ENCODE results near the gene ABCA3. TPM values are rescaled to one million over a fixed set of nuclear protein-coding genes. Genes with fewer than 3 reads are reported as not detected.

ABCA3 gene
- total RNA-seq, 4 donors from 2014 or later = 2.7 to 15.0 (median 10.9) TPM

DNA sequence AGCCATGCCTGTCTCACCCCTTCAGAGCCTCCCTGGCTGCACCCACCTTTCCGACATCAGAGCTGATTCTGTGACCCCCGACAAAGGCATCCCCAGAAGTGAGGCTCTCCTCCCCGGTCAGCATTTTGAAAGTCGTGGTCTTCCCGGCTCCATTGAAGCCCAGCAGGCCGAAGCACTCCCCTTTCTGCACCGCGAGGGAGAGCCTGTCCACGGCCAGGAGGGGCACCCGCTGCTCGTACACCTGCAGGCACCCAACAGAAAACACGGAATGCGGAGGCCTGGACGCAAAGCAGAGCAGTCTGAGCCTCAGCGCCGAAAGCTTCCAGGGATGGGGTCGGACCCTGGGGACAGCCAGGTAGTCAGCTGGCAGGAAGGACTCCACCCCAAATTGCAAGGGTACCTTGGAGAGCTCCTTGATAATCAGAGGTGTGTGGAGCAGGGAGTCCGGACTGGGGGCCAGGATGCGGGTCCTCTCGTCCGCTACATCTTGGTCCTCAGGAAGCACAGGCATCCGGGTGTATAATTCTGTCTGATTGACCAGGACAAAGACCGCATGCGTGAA lies 59.5 kb downstream of the ABCA3 start:
- no peaks in the 10 kb centered on the region for H3K9me3 ChIP-seq
- peaks cover 8 to 12% of the 10 kb centered on the region in 2 donors for H3K4me1 ChIP-seq
- in situ Hi-C loops (cut with MboI; ENCODE audit: low sequenced_read_pairs in 4 of 4) (no loop called here), intact Hi-C loops (cut with DNase I; ENCODE audit: low total_unique reads) (no loop called here)
- H3K36me3 ChIP-seq = peaks cover 0 to 5% of the 10 kb centered on the region in 2 donors
- DNase-seq (no peak), ATAC-seq (no peak)
- H3K27me3 ChIP-seq = no peaks in the 10 kb centered on the region
- H3K27ac ChIP-seq = no peak overlapping the region
- TF ChIP-seq, protein P1, sequence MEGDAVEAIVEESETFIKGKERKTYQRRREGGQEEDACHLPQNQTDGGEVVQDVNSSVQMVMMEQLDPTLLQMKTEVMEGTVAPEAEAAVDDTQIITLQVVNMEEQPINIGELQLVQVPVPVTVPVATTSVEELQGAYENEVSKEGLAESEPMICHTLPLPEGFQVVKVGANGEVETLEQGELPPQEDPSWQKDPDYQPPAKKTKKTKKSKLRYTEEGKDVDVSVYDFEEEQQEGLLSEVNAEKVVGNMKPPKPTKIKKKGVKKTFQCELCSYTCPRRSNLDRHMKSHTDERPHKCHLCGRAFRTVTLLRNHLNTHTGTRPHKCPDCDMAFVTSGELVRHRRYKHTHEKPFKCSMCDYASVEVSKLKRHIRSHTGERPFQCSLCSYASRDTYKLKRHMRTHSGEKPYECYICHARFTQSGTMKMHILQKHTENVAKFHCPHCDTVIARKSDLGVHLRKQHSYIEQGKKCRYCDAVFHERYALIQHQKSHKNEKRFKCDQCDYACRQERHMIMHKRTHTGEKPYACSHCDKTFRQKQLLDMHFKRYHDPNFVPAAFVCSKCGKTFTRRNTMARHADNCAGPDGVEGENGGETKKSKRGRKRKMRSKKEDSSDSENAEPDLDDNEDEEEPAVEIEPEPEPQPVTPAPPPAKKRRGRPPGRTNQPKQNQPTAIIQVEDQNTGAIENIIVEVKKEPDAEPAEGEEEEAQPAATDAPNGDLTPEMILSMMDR (IDR thresholded peaks at IDR 0.05 in 4 of 5, conservative IDR thresholded peaks at IDR 0.05 in 1 of 5) = no peak
- no peak for TF ChIP-seq POLR2A (IDR thresholded peaks at IDR 0.05)
- no peak overlapping the region for H3K4me3 ChIP-seq

- H3K4me3 ChIP-seq = no peak overlapping the region
- H3K4me1 ChIP-seq = peaks cover 8 to 13% of the 10 kb centered on the region in 2 donors
- H3K27me3 ChIP-seq = no peaks in the 10 kb centered on the region
- intact Hi-C loops (cut with DNase I; ENCODE audit: low total_unique reads) = no loop called here
- no peak for ATAC-seq
- H3K27ac ChIP-seq = no peak overlapping the region
- no peak for DNase-seq
- peaks cover 0 to 5% of the 10 kb centered on the region in 2 donors for H3K36me3 ChIP-seq
- TF ChIP-seq, protein P1 (IDR thresholded peaks at IDR 0.05 in 4 of 5, conservative IDR thresholded peaks at IDR 0.05 in 1 of 5) = no peak
- no peak for TF ChIP-seq POLR2A (IDR thresholded peaks at IDR 0.05)
- in situ Hi-C loops (cut with MboI; ENCODE audit: low sequenced_read_pairs in 4 of 4) = no loop called here
- H3K9me3 ChIP-seq = no peaks in the 10 kb centered on the region
These were observed 60.1 kb downstream of the ABCA3 start for GRCh38 chr16:2280461-2280860.

DNA sequence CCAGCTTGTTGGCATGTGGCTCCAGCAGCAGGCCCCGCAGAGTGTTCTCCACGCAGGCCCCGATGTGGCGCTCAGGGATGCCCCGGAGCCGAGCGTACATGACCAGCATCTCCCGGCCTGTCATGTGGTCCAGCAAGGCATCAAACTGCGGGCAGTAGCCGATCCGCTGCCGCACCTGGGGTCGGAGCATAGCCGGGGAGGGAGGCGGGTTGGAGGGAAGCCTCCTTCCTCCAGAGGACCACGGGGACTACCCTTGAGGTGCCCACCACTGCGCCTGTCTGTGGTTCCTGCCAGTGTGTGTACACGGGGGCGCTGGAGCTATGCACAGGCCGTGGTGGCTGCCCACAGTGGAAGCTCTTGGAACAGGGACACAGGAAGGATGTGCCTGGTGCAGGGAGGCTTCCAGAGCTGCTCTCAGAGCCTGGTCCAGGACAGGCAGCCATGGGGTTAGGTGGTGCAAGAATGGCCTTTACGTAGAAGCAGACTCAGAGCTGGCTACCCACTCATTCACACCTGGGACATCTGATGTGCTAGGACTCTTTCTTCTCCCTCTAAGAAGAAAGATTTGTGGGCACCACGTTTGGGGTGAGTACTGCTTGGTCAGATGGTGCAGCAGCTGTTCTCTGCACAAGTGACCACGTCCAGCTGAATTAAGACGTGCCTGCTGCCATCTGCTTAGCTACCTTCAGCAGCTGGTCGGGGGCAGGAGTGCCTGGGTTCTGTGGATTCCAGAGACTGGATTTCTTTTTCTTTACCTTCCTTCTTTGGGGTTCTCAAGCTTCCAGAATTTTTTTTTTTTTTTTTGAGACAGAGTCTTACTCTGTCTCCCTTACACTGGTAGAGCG lies 61.4 kb downstream of the ABCA3 start:
- DNase-seq = no peak
- intact Hi-C loops (cut with DNase I; ENCODE audit: low total_unique reads) (no loop called here), in situ Hi-C loops (cut with MboI; ENCODE audit: low sequenced_read_pairs in 4 of 4) (no loop called here)
- Histone ChIP-seq H3K4me3 (no peak overlapping the region), H3K27ac (no peak overlapping the region), H3K27me3 (no peaks in the 10 kb centered on the region), H3K36me3 (peaks cover 0 to 5% of the 10 kb centered on the region in 2 donors), H3K4me1 (peaks cover 8 to 13% of the 10 kb centered on the region in 2 donors), H3K9me3 (no peaks in the 10 kb centered on the region)
- no peak for ATAC-seq
- TF ChIP-seq, protein P1 (IDR thresholded peaks at IDR 0.05 in 4 of 5, conservative IDR thresholded peaks at IDR 0.05 in 1 of 5) = no peak
- no peak for TF ChIP-seq POLR2A (IDR thresholded peaks at IDR 0.05)

GRCh38 chr16:2278272-2278608 lies 62.3 kb downstream of the ABCA3 start:
- no peak for ATAC-seq
- no peak for DNase-seq
- no peaks in the 10 kb centered on the region for H3K27me3 ChIP-seq
- peaks cover 8 to 13% of the 10 kb centered on the region in 2 donors for H3K4me1 ChIP-seq
- no peak overlapping the region for H3K4me3 ChIP-seq
- no peak overlapping the region for H3K27ac ChIP-seq
- intact Hi-C loops (cut with DNase I; ENCODE audit: low total_unique reads) (no loop called here), in situ Hi-C loops (cut with MboI; ENCODE audit: low sequenced_read_pairs in 4 of 4) (no loop called here)
- no peaks in the 10 kb centered on the region for H3K9me3 ChIP-seq
- peaks cover 0 to 5% of the 10 kb centered on the region in 2 donors for H3K36me3 ChIP-seq
- TF ChIP-seq, protein P1 (IDR thresholded peaks at IDR 0.05 in 4 of 5, conservative IDR thresholded peaks at IDR 0.05 in 1 of 5) = no peak
- no peak for TF ChIP-seq POLR2A (IDR thresholded peaks at IDR 0.05)

Data from gastrocnemius medialis (tissue), 4 donors.